B cell (primary cell): ENCODE measurements around the gene TMEM119.

Experiments used
- EZH2 ChIP-seq: IDR thresholded peaks from 2 replicates; pipeline ENCODE4 v1.6.1; 2012; ENCODE audit warnings: borderline replicate concordance, low read depth, mild to moderate bottlenecking, moderate library complexity, low read length; ENCODE audit not compliant: insufficient read depth, poor library complexity, severe bottlenecking
- TF ChIP-seq, protein P1 (sequence below): fragments of 200-600 bp; IDR thresholded peaks from one replicate; pipeline ENCODE4 v1.8.0; 2022; ENCODE audit warnings: antibody characterized with exemption, mild to moderate bottlenecking

DNA sequence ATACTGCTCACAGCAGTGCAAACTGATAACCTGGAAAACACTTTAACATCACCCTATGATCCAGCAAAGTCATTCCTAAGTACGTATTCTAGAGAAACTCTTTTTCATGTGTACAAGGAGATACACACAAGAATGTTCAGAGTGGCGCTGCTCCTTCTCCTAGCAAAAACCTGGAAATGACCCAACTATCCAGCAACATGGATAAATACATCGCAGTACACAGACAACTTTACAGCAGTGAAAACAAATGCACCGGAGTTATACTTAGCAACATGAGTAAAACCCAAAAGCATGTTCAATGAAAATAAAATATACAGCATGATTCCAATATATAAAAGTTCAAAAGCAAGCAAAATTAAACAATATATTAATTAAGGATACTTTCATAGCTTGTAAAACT lies 55.6 kb downstream of the TMEM119 start:
- TF ChIP-seq, protein P1, sequence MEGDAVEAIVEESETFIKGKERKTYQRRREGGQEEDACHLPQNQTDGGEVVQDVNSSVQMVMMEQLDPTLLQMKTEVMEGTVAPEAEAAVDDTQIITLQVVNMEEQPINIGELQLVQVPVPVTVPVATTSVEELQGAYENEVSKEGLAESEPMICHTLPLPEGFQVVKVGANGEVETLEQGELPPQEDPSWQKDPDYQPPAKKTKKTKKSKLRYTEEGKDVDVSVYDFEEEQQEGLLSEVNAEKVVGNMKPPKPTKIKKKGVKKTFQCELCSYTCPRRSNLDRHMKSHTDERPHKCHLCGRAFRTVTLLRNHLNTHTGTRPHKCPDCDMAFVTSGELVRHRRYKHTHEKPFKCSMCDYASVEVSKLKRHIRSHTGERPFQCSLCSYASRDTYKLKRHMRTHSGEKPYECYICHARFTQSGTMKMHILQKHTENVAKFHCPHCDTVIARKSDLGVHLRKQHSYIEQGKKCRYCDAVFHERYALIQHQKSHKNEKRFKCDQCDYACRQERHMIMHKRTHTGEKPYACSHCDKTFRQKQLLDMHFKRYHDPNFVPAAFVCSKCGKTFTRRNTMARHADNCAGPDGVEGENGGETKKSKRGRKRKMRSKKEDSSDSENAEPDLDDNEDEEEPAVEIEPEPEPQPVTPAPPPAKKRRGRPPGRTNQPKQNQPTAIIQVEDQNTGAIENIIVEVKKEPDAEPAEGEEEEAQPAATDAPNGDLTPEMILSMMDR, result no peak
- no peak for TF ChIP-seq EZH2
